ENCODE results near the gene NEDD4. TPM values are rescaled to one million over a fixed set of nuclear protein-coding genes. Genes with fewer than 3 reads are reported as not detected.

NEDD4 gene
- total RNA-seq, 1 donor from 2014 or later, result 55.4 TPM

- H3K79me2 ChIP-seq (ENCODE audit: insufficient read depth, low read length), result no peaks in the 10 kb centered on the region
- Mint-ChIP-seq H3K4me3 (ENCODE audit: unreplicated experiment) (no peak overlapping the region), H3K27ac (ENCODE audit: unreplicated experiment) (no peak overlapping the region), H3K27me3 (ENCODE audit: low read depth, unreplicated experiment) (no peaks in the 10 kb centered on the region), H3K9me3 (ENCODE audit: unreplicated experiment) (peaks cover 2% of the 10 kb centered on the region), H3K36me3 (ENCODE audit: low read depth, unreplicated experiment) (no peaks in the 10 kb centered on the region), H3K4me1 (ENCODE audit: low read depth, unreplicated experiment) (peaks cover 13% of the 10 kb centered on the region)
- DNase-seq (ENCODE audit: low read depth) (no peak), FAIRE-seq (no peak)
- no peak overlapping the region for H3K27ac ChIP-seq (ENCODE audit: low read depth, low read length)
- H2AFZ ChIP-seq (ENCODE audit: low read depth, low read length), result no peak overlapping the region
- no peaks in the 10 kb centered on the region for H3K36me3 ChIP-seq (ENCODE audit: insufficient read depth, low read length)
- no peak overlapping the region for H3K4me2 ChIP-seq (ENCODE audit: low read length)
- H3K4me1 ChIP-seq (ENCODE audit: insufficient read depth, low read length), result peaks cover 10% of the 10 kb centered on the region
- no peak overlapping the region for H3K9ac ChIP-seq (ENCODE audit: low read length)
- no peak overlapping the region for H3K4me3 ChIP-seq (ENCODE audit: insufficient read depth, low read depth, low read length)
- H3K9me3 ChIP-seq (ENCODE audit: insufficient read depth, low read depth, low read length), result no peaks in the 10 kb centered on the region
- no peak for TF ChIP-seq EZH2 (IDR thresholded peaks at IDR 0.05; ENCODE audit: insufficient read depth, low read length)
- H4K20me1 ChIP-seq (ENCODE audit: insufficient read depth, low read length), result no peaks in the 10 kb centered on the region
- no peaks in the 10 kb centered on the region for H3K27me3 ChIP-seq (ENCODE audit: insufficient read depth, low read length)
Observed at GRCh38 chr15:56036546-56037067, 43.2 kb upstream of the NEDD4 start.

GRCh38 chr15:56035166-56035565 is 41.8 kb upstream of the NEDD4 start:
- H3K9me3 Mint-ChIP-seq (ENCODE audit: unreplicated experiment), result peaks cover 2% of the 10 kb centered on the region
- H2AFZ ChIP-seq (ENCODE audit: low read depth, low read length), result no peak overlapping the region
- H3K4me1 Mint-ChIP-seq (ENCODE audit: low read depth, unreplicated experiment), result peaks cover 6% of the 10 kb centered on the region
- H3K9ac ChIP-seq (ENCODE audit: low read length), result no peak overlapping the region
- H3K27ac Mint-ChIP-seq (ENCODE audit: unreplicated experiment), result no peak overlapping the region
- no peak overlapping the region for H3K27ac ChIP-seq (ENCODE audit: low read depth, low read length)
- H3K4me3 Mint-ChIP-seq (ENCODE audit: unreplicated experiment), result no peak overlapping the region
- H3K36me3 Mint-ChIP-seq (ENCODE audit: low read depth, unreplicated experiment), result no peaks in the 10 kb centered on the region
- no peaks in the 10 kb centered on the region for H3K79me2 ChIP-seq (ENCODE audit: insufficient read depth, low read length)
- no peak for DNase-seq (ENCODE audit: low read depth)
- H4K20me1 ChIP-seq (ENCODE audit: insufficient read depth, low read length), result no peaks in the 10 kb centered on the region
- H3K36me3 ChIP-seq (ENCODE audit: insufficient read depth, low read length), result no peaks in the 10 kb centered on the region
- no peaks in the 10 kb centered on the region for H3K9me3 ChIP-seq (ENCODE audit: insufficient read depth, low read depth, low read length)
- no peak for FAIRE-seq
- no peak overlapping the region for H3K4me3 ChIP-seq (ENCODE audit: insufficient read depth, low read depth, low read length)
- no peak overlapping the region for H3K4me2 ChIP-seq (ENCODE audit: low read length)
- H3K27me3 Mint-ChIP-seq (ENCODE audit: low read depth, unreplicated experiment), result no peaks in the 10 kb centered on the region
- no peaks in the 10 kb centered on the region for H3K27me3 ChIP-seq (ENCODE audit: insufficient read depth, low read length)
- TF ChIP-seq CTCF (IDR thresholded peaks at IDR 0.05; ENCODE audit: insufficient read depth, low read depth, low read length) (no peak), EZH2 (IDR thresholded peaks at IDR 0.05; ENCODE audit: insufficient read depth, low read length) (no peak)
- peaks cover 3% of the 10 kb centered on the region for H3K4me1 ChIP-seq (ENCODE audit: insufficient read depth, low read length)

DNA sequence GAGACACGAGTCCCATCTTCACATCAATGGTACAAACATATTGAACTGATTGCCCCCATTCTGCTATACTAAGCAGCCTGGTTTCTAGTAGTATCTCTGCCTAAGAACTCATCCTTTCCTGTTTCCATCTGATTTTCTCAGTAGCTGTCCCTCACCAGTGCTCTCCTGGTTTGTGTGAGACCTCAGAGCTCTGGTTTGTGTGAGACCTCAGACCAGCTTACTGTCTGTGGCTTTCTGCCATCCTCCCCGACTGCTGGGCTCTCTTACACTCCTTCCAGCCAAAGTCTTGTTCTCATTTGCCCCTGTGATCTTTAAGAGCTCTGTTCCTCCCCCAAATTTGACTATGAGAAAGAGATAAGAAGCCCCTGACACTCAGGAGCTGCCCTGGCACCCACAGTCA is 41.1 kb upstream of the NEDD4 start:
- TF ChIP-seq EZH2 (IDR thresholded peaks at IDR 0.05; ENCODE audit: insufficient read depth, low read length) (no peak), CTCF (IDR thresholded peaks at IDR 0.05; ENCODE audit: insufficient read depth, low read depth, low read length) (no peak)
- no peaks in the 10 kb centered on the region for H3K27me3 ChIP-seq (ENCODE audit: insufficient read depth, low read length)
- H3K27me3 Mint-ChIP-seq (ENCODE audit: low read depth, unreplicated experiment), result no peaks in the 10 kb centered on the region

More for the DNA sequence above, 41.1 kb upstream of the NEDD4 start:
- Histone ChIP-seq H3K4me1 (ENCODE audit: insufficient read depth, low read length) (no peaks in the 10 kb centered on the region), H3K9ac (ENCODE audit: low read length) (no peak overlapping the region), H3K4me2 (ENCODE audit: low read length) (no peak overlapping the region), H3K4me3 (ENCODE audit: insufficient read depth, low read depth, low read length) (no peak overlapping the region), H3K27ac (ENCODE audit: low read depth, low read length) (no peak overlapping the region), H2AFZ (ENCODE audit: low read depth, low read length) (no peak overlapping the region), H3K36me3 (ENCODE audit: insufficient read depth, low read length) (no peaks in the 10 kb centered on the region), H4K20me1 (ENCODE audit: insufficient read depth, low read length) (no peaks in the 10 kb centered on the region), H3K9me3 (ENCODE audit: insufficient read depth, low read depth, low read length) (no peaks in the 10 kb centered on the region), H3K79me2 (ENCODE audit: insufficient read depth, low read length) (no peaks in the 10 kb centered on the region)
- Mint-ChIP-seq H3K36me3 (ENCODE audit: low read depth, unreplicated experiment) (no peaks in the 10 kb centered on the region), H3K4me3 (ENCODE audit: unreplicated experiment) (no peak overlapping the region), H3K9me3 (ENCODE audit: unreplicated experiment) (peaks cover 2% of the 10 kb centered on the region), H3K27ac (ENCODE audit: unreplicated experiment) (no peak overlapping the region), H3K4me1 (ENCODE audit: low read depth, unreplicated experiment) (peaks cover 3% of the 10 kb centered on the region)
- FAIRE-seq (no peak), DNase-seq (ENCODE audit: low read depth) (no peak)

Measured in astrocyte (in vitro differentiated cells and primary cell).